ENCODE measurements around the gene MREG.

DNA sequence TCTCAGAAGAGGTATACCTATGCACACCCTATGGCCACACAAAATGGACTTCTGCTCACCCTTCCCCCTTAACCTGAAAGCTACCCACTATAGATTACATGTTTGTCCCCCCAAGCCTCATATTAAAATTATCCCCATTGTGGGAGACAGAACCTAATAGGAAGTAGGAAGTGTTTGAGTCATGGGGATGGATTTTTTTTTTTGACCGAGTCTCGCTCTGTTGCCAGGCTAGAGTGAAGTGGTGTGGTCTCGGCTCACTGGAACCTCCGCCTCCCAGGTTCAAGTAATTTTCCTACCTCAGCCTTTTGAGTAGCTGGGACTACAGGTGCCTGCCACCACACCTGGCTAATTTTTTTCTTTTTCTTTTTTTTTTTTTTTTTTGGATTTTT lies 98.6 kb downstream of the MREG start:
- TF ChIP-seq, protein P1, sequence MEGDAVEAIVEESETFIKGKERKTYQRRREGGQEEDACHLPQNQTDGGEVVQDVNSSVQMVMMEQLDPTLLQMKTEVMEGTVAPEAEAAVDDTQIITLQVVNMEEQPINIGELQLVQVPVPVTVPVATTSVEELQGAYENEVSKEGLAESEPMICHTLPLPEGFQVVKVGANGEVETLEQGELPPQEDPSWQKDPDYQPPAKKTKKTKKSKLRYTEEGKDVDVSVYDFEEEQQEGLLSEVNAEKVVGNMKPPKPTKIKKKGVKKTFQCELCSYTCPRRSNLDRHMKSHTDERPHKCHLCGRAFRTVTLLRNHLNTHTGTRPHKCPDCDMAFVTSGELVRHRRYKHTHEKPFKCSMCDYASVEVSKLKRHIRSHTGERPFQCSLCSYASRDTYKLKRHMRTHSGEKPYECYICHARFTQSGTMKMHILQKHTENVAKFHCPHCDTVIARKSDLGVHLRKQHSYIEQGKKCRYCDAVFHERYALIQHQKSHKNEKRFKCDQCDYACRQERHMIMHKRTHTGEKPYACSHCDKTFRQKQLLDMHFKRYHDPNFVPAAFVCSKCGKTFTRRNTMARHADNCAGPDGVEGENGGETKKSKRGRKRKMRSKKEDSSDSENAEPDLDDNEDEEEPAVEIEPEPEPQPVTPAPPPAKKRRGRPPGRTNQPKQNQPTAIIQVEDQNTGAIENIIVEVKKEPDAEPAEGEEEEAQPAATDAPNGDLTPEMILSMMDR (IDR thresholded peaks at IDR 0.05; ENCODE audit: low read length) = no peak
- no peak for TF ChIP-seq EZH2 (IDR thresholded peaks at IDR 0.05; ENCODE audit: borderline replicate concordance, low read length)
